BJ (cell line): ENCODE results near the gene ADCYAP1R1. TPM values are rescaled to one million over a fixed set of nuclear protein-coding genes. Genes with fewer than 3 reads are reported as not detected.

Experiments used
- CTCF ChIA-PET: fragments of 350-600 bp; formaldehyde crosslinking; extraction: SDS; loops from one replicate; lab custom pipeline; 2021; ENCODE audit warnings: antibody characterized with exemption, inconsistent platforms; lab: Yijun Ruan, JAX
- POLR2A ChIA-PET: fragments of 300-600 bp; sonication (Branson Sonifier 250); formaldehyde crosslinking; extraction: SDS; loops from one replicate; lab custom pipeline; 2021; ENCODE audit warnings: antibody characterized with exemption; lab: Charles Lee
- DNase-seq: peaks from one replicate; pipeline ENCODE4 v3.0.0-alpha.2; 2011; ENCODE audit warnings: low read depth
- H3K27me3 ChIP-seq: 2 replicates; pipeline ENCODE4 v1.6.0; 2011; ENCODE audit warnings: low read length; ENCODE audit not compliant: control insufficient read depth, insufficient read depth
- H3K36me3 ChIP-seq: 2 replicates; pipeline ENCODE4 v1.5.1; 2011; ENCODE audit warnings: low read length; ENCODE audit not compliant: control insufficient read depth, insufficient read depth
- H3K4me3 ChIP-seq: 2 replicates; pipeline ENCODE4 v1.5.1; 2011; ENCODE audit warnings: low read depth, mild to moderate bottlenecking, control low read depth, low read length
- CTCF ChIP-seq: IDR thresholded peaks from 2 replicates; pipeline ENCODE4 v1.5.1; 2011; ENCODE audit warnings: low read depth, mild to moderate bottlenecking, control low read depth, inconsistent platforms, low read length, moderate library complexity; ENCODE audit not compliant: insufficient read depth
- polyA plus RNA-seq: library from polyadenylated mRNA; depleted of rRNA; stranded (reverse); fragments of >200 nt; gene quantifications from 2 replicates; pipeline ENCODE4 v1.2.3, GENCODE V29; 2011

The ADCYAP1R1 gene
- polyA plus RNA-seq, 1 experiment, result not detected

GRCh38 chr7:31074120-31074383, 21.9 kb downstream of the ADCYAP1R1 start:
- ChIA-PET CTCF (interaction anchor here (1.0 to 1.5 kb wide), 2 partner anchors 49 to 90 kb away, joined by 4 read pairs; no protein-coding TSS in a partner anchor), POLR2A (no interaction called here)
- no peak for DNase-seq

GRCh38 chr7:31074403-31075085, 22.4 kb downstream of the ADCYAP1R1 start:
- Histone ChIP-seq H3K27me3 (no peaks in the 10 kb centered on the region), H3K36me3 (no peaks in the 10 kb centered on the region), H3K4me3 (no peak overlapping the region)
- ChIA-PET POLR2A (no interaction called here), CTCF (interaction anchor here (1.0 to 1.5 kb wide), 2 partner anchors 48 to 91 kb away, joined by 4 read pairs; no protein-coding TSS in a partner anchor)
- no peak for TF ChIP-seq CTCF
- no peak for DNase-seq

More at GRCh38 chr7:31074120-31074383, 21.9 kb downstream of the ADCYAP1R1 start:
- no peak for TF ChIP-seq CTCF
- H3K4me3 ChIP-seq, result no peak overlapping the region
- H3K36me3 ChIP-seq, result no peaks in the 10 kb centered on the region
- no peaks in the 10 kb centered on the region for H3K27me3 ChIP-seq

DNA sequence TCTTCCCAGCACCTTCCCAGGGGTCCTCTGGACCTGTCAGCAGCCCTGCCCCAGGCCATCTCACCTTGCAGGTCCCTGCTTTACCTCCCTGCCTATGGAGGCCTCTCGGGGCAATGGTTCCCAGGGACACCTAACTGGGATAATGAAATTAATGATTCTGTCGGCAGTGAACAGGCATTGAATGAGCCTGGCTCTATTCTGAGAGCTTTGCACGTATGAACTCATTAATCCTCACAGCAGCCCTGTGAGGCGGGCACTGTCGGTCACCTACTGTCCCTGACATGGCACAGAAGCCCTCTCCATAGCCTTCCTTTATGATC, 22.9 kb downstream of the ADCYAP1R1 start:
- no peak for DNase-seq
- ChIA-PET CTCF (no interaction called here), POLR2A (no interaction called here)
- Histone ChIP-seq H3K4me3 (no peak overlapping the region), H3K36me3 (no peaks in the 10 kb centered on the region), H3K27me3 (no peaks in the 10 kb centered on the region)
- TF ChIP-seq CTCF, result no peak

GRCh38 chr7:31076051-31076450, 23.9 kb downstream of the ADCYAP1R1 start:
- TF ChIP-seq CTCF, result no peak
- CTCF ChIA-PET, result no interaction called here
- Histone ChIP-seq H3K4me3 (no peak overlapping the region), H3K27me3 (no peaks in the 10 kb centered on the region), H3K36me3 (no peaks in the 10 kb centered on the region)
- POLR2A ChIA-PET, result no interaction called here
- no peak for DNase-seq

GRCh38 chr7:31076641-31077310, 24.7 kb downstream of the ADCYAP1R1 start:
- DNase-seq, result no peak
- no peak for TF ChIP-seq CTCF
- H3K4me3 ChIP-seq, result no peak overlapping the region
- ChIA-PET CTCF (no interaction called here), POLR2A (no interaction called here)
- no peaks in the 10 kb centered on the region for H3K27me3 ChIP-seq
- H3K36me3 ChIP-seq, result no peaks in the 10 kb centered on the region
